Glutamatergic neuron (in vitro differentiated cells): Measurements from ENCODE around the gene OR13G1. TPM values are rescaled to one million over a fixed set of nuclear protein-coding genes. Genes with fewer than 3 reads are reported as not detected.

ENCODE experiments used
- DNase-seq: peaks from one replicate; pipeline ENCODE4 v3.0.0; 2022
- H3K27ac Mint-ChIP-seq: one replicate; pipeline ENCODE4 v1.8.0; 2020; ENCODE audit warnings: mild to moderate bottlenecking, mixed read lengths, inconsistent platforms; ENCODE audit not compliant: unreplicated experiment
- H3K27me3 Mint-ChIP-seq: one replicate; pipeline ENCODE4 v1.8.0; 2020; ENCODE audit warnings: mild to moderate bottlenecking, moderate library complexity, mixed read lengths, inconsistent platforms; ENCODE audit not compliant: unreplicated experiment
- H3K36me3 Mint-ChIP-seq: one replicate; pipeline ENCODE4 v1.8.0; 2020; ENCODE audit warnings: mild to moderate bottlenecking, mixed read lengths, inconsistent platforms; ENCODE audit not compliant: unreplicated experiment
- H3K4me1 Mint-ChIP-seq: one replicate; pipeline ENCODE4 v1.8.0; 2020; ENCODE audit warnings: mild to moderate bottlenecking, low read depth, mixed read lengths, inconsistent platforms; ENCODE audit not compliant: unreplicated experiment
- H3K4me3 Mint-ChIP-seq: one replicate; pipeline ENCODE4 v1.8.0; 2020; ENCODE audit warnings: mild to moderate bottlenecking, mixed read lengths, inconsistent platforms; ENCODE audit not compliant: unreplicated experiment
- H3K9me3 Mint-ChIP-seq: one replicate; pipeline ENCODE4 v1.8.0; 2020; ENCODE audit warnings: mild to moderate bottlenecking, moderate library complexity, mixed read lengths, inconsistent platforms; ENCODE audit not compliant: unreplicated experiment
- total RNA-seq: library from RNA; stranded (reverse); fragmentation: NEBNext Ultra II Directional; extraction: Animal tissue kit (Norgen Biotek cat#: 25700); gene quantifications from one replicate; pipeline ENCODE4 v1.2.1, GENCODE V29; 2021; ENCODE audit not compliant: unreplicated experiment
- TF ChIP-seq, protein P1 (sequence below): fragments of 200-600 bp; sonication (generic); IDR thresholded peaks from one replicate; pipeline ENCODE4 v1.5.0; 2021; ENCODE audit not compliant: partially characterized antibody, unreplicated experiment

The OR13G1 gene
- total RNA-seq, 1 donor from 2014 or later, result not detected

DNA sequence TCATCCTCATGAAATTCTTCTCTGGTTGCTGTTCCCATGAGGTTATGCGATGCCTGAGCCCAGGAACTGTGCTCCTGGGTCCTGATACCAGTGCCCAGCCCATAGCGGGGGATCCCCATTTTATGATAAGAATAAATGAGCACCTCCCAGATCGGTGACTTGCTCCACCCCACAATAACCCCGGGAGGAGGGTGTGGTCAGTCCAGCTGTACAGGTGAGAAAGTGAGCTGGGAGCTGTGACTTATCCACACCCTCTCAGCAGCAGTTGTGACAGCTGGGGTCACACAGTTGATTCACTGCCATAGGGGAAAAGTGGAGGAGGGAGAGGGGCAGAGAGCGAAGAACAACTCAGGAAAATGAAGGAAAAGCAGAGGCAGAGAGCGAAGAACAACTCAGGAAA lies 40.8 kb downstream of the OR13G1 start:
- peaks cover 1% of the 10 kb centered on the region for H3K4me1 Mint-ChIP-seq
- DNase-seq, result no peak
- peaks cover 3% of the 10 kb centered on the region for H3K9me3 Mint-ChIP-seq
- H3K4me3 Mint-ChIP-seq, result peak overlapping the region; percentile 81
- peaks cover 3% of the 10 kb centered on the region for H3K27me3 Mint-ChIP-seq
- TF ChIP-seq, protein P1, sequence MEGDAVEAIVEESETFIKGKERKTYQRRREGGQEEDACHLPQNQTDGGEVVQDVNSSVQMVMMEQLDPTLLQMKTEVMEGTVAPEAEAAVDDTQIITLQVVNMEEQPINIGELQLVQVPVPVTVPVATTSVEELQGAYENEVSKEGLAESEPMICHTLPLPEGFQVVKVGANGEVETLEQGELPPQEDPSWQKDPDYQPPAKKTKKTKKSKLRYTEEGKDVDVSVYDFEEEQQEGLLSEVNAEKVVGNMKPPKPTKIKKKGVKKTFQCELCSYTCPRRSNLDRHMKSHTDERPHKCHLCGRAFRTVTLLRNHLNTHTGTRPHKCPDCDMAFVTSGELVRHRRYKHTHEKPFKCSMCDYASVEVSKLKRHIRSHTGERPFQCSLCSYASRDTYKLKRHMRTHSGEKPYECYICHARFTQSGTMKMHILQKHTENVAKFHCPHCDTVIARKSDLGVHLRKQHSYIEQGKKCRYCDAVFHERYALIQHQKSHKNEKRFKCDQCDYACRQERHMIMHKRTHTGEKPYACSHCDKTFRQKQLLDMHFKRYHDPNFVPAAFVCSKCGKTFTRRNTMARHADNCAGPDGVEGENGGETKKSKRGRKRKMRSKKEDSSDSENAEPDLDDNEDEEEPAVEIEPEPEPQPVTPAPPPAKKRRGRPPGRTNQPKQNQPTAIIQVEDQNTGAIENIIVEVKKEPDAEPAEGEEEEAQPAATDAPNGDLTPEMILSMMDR, result no peak
- no peak overlapping the region for H3K27ac Mint-ChIP-seq
- no peaks in the 10 kb centered on the region for H3K36me3 Mint-ChIP-seq

DNA sequence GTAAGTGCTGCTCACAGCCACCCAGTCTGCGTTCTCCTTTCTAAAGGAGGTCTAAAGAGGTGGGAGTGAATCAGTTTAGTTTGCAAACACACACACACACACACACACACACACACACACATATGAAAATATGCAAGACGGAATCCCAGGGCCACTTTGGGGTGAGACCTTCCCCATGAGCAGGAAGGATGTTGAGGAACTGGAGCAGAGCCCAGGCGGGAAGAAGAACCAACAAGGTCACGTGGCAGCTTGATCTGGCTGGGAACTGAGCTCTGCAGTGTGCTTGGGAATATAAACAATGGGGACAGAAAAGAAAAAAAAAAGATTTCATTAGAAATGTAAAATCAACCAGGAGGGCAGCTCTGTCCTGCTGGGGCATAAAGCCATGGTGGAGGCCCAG lies 41.5 kb downstream of the OR13G1 start:
- Mint-ChIP-seq H3K9me3 (peaks cover 3% of the 10 kb centered on the region), H3K27ac (no peak overlapping the region), H3K4me1 (peaks cover 1% of the 10 kb centered on the region), H3K36me3 (no peaks in the 10 kb centered on the region), H3K4me3 (no peak overlapping the region), H3K27me3 (peaks cover 3% of the 10 kb centered on the region)
- no peak for DNase-seq
- TF ChIP-seq, protein P1, result no peak

DNA sequence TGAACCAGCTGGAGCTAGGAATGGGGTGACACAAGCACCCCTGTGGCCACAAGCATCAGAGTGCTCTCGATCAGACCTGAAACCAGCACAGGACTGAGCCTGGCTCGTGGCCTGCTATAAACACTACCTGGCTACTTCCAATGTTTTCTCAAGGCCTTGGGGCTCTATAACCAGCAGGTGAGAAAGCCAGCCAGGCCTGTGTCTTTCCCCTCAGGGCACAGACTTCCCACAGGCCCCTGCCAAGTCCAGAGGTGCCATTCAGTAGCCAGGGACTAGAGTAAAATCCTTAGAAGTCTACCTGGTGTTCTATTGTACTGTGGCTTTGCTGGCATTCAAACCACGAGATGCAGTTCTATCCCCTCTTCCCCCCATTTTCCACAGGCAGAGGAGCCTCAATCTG lies 51.6 kb downstream of the OR13G1 start:
- H3K4me1 Mint-ChIP-seq, result no peaks in the 10 kb centered on the region
- no peak overlapping the region for H3K27ac Mint-ChIP-seq
- H3K9me3 Mint-ChIP-seq, result peaks cover 2% of the 10 kb centered on the region
- DNase-seq, result no peak
- H3K36me3 Mint-ChIP-seq, result no peaks in the 10 kb centered on the region
- no peak overlapping the region for H3K4me3 Mint-ChIP-seq
- peaks cover 5% of the 10 kb centered on the region for H3K27me3 Mint-ChIP-seq
- TF ChIP-seq, protein P1, result no peak

Other genes starting within 250 kb of the OR13G1 start
- gene OR2B11, start 221.6 kb downstream of the OR13G1 start, total RNA-seq, result not detected
- gene OR2C3, start 143.3 kb downstream of the OR13G1 start, total RNA-seq, result not detected
- gene GCSAML, start 130.6 kb downstream of the OR13G1 start, total RNA-seq, result not detected
- not detected for gene OR2G2, start 91.4 kb downstream of the OR13G1 start, total RNA-seq
- gene OR2G3, start 74.2 kb downstream of the OR13G1 start, total RNA-seq, result not detected
- gene OR6F1, start 36.9 kb upstream of the OR13G1 start, total RNA-seq, result not detected
- not detected for gene OR14K1, start 58.9 kb upstream of the OR13G1 start, total RNA-seq
- gene OR14A2, start 68.4 kb upstream of the OR13G1 start, total RNA-seq, result not detected
- gene OR1C1, start 80.8 kb upstream of the OR13G1 start, total RNA-seq, result not detected
- not detected for gene OR14A16, start 144.4 kb upstream of the OR13G1 start, total RNA-seq
- not detected for gene OR11L1, start 162.2 kb upstream of the OR13G1 start, total RNA-seq
- gene TRIM58, start 177.4 kb upstream of the OR13G1 start, total RNA-seq, result 5.2 TPM
- gene OR2W3, start 215.8 kb upstream of the OR13G1 start, total RNA-seq, result 1.8 TPM
- gene OR2T8, start 240.5 kb upstream of the OR13G1 start, total RNA-seq, result not detected
- gene OR2AJ1, start 245.2 kb upstream of the OR13G1 start, total RNA-seq, result not detected